ENCODE data around the gene PSG7.
"Not testable (repeated sequence)": the region's sequence is repeated elsewhere in the genome, so short reads cannot be mapped to it uniquely, and the experiment has no call there.

GRCh38 chr19:42952126-42952525 lies 15.1 kb upstream of the PSG7 start:
- not testable (repeated sequence) for TF ChIP-seq POLR2A (IDR thresholded peaks at IDR 0.05); CTCF (IDR thresholded peaks at IDR 0.05 in 8 of 11, conservative IDR thresholded peaks at IDR 0.05 in 3 of 11); POLR2AphosphoS5 (IDR thresholded peaks at IDR 0.05)

Data from spleen (tissue), 7 donors.